OCI-M2 (cell line): Measurements from ENCODE around the gene TNS1.

Experiments
- DNase-seq: peaks from one replicate; lab custom pipeline; 2025; ENCODE audit not compliant: unreplicated experiment; lab: John Stamatoyannopoulos, UW

Gene TNS1

GRCh38 chr2:217900010-217900779, 102.6 kb downstream of the TNS1 start:
- DNase-seq, result no peak

GRCh38 chr2:217899231-217900009, 103.4 kb downstream of the TNS1 start:
- DNase-seq, result no peak

GRCh38 chr2:217897816-217898806, 104.7 kb downstream of the TNS1 start:
- no peak for DNase-seq

GRCh38 chr2:217897091-217897715, 105.6 kb downstream of the TNS1 start:
- no peak for DNase-seq

GRCh38 chr2:217895070-217895635, 107.6 kb downstream of the TNS1 start:
- DNase-seq, result no peak

GRCh38 chr2:217893440-217893839, 109.4 kb downstream of the TNS1 start:
- no peak for DNase-seq

- DNase-seq, result no peak
Measured at GRCh38 chr2:217892560-217892959, 110.2 kb downstream of the TNS1 start.

- no peak for DNase-seq
Measured at GRCh38 chr2:217890445-217890844, 112.3 kb downstream of the TNS1 start.

GRCh38 chr2:217889656-217890055, 113.1 kb downstream of the TNS1 start:
- DNase-seq, result no peak

GRCh38 chr2:217887841-217888701, 114.7 kb downstream of the TNS1 start:
- DNase-seq, result no peak

- no peak for DNase-seq
Measured at GRCh38 chr2:217886720-217887309, 116.0 kb downstream of the TNS1 start.

GRCh38 chr2:217886091-217886490, 116.7 kb downstream of the TNS1 start:
- DNase-seq, result no peak

- DNase-seq, result no peak
Measured at GRCh38 chr2:217884985-217885384, 117.8 kb downstream of the TNS1 start.

GRCh38 chr2:217880891-217881290, 121.9 kb downstream of the TNS1 start:
- DNase-seq, result no peak

GRCh38 chr2:217880287-217880889, 122.4 kb downstream of the TNS1 start:
- DNase-seq, result no peak

- DNase-seq, result no peak
Measured at GRCh38 chr2:217878915-217879590, 123.7 kb downstream of the TNS1 start.

GRCh38 chr2:217877866-217878265, 124.9 kb downstream of the TNS1 start:
- no peak for DNase-seq

GRCh38 chr2:217876253-217876570, 126.6 kb downstream of the TNS1 start:
- no peak for DNase-seq
